Measurements from ENCODE around the gene FHAD1.

Gene FHAD1

DNA sequence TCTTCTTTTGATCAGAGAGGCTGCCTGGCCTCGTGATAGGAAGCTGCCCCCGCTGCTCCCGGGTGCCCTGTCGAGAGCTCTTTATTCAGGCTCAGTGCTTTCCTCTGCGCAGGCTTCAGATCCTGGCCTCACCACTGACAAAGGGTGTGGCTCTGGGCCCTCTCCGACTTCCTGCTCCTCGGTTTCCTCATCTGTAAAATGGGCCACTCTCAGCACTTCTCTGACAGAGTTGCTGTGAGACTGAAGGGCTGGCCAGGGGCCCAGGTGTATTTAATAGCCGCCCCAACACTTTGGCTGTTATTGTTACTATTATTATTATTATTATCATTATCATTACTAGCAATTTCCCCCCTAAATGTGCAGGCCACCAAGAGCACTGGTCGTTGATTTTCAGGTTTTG is 101.6 kb downstream of the FHAD1 start:
- Histone ChIP-seq H2BK12ac (ENCODE audit: low read length) (no peak overlapping the region), H4K8ac (ENCODE audit: low read depth, low read length) (no peak overlapping the region), H2BK15ac (ENCODE audit: low read length) (no peak overlapping the region), H3K27ac (replicated peaks; ENCODE audit: low read length) (no peak overlapping the region), H3K36me3 (replicated peaks in 1 of 2; ENCODE audit: control insufficient read depth in 2 of 2, insufficient read depth in 2 of 2, low read length in 2 of 2) (no peaks in the 10 kb centered on the region), H2BK120ac (ENCODE audit: low read depth, low read length) (no peak overlapping the region), H3K18ac (ENCODE audit: low read length) (no peak overlapping the region), H3K9ac (ENCODE audit: low read depth, low read length, poor library complexity) (no peak overlapping the region), H3K4ac (ENCODE audit: low read length) (no peak overlapping the region), H3K4me3 (ENCODE audit: low read length in 2 of 2) (no peak overlapping the region), H3K9me3 (replicated peaks in 1 of 2; ENCODE audit: control insufficient read depth in 2 of 2, insufficient read depth in 1 of 2, low read depth in 1 of 2, low read length in 2 of 2) (no peaks in the 10 kb centered on the region), H3K79me1 (ENCODE audit: low read depth, low read length) (no peaks in the 10 kb centered on the region), H3K4me2 (ENCODE audit: insufficient read depth, low read length, poor library complexity, severe bottlenecking) (no peak overlapping the region), H3K14ac (ENCODE audit: low read length) (no peak overlapping the region), H3K27me3 (ENCODE audit: control insufficient read depth in 3 of 3, insufficient read depth in 3 of 3, low read depth in 1 of 3, low read length in 3 of 3) (peaks cover 0 to 3% (median 0%) of the 10 kb centered on the region in 3 experiments), H2AFZ (ENCODE audit: low read length) (no peak overlapping the region), H3K23ac (ENCODE audit: low read depth, low read length, poor library complexity) (no peak overlapping the region), H3K4me1 (ENCODE audit: control insufficient read depth in 2 of 2, insufficient read depth in 1 of 2, low read depth in 1 of 2, low read length in 2 of 2) (peaks cover 2 to 7% of the 10 kb centered on the region in 2 donors), H4K91ac (ENCODE audit: low read depth, low read length, poor library complexity) (no peak overlapping the region), H2AK5ac (ENCODE audit: low read depth, low read length) (no peak overlapping the region), H2BK5ac (ENCODE audit: low read length) (no peak overlapping the region)
- no CpG with 5 or more reads among the region's 9 CpGs for WGBS, 2 donors (ENCODE audit: extremely low coverage in 2 of 2, insufficient read length in 2 of 2, insufficient replicate concordance in 1 of 2)
- DNase-seq (ENCODE audit: low spot score) = no peak

DNA sequence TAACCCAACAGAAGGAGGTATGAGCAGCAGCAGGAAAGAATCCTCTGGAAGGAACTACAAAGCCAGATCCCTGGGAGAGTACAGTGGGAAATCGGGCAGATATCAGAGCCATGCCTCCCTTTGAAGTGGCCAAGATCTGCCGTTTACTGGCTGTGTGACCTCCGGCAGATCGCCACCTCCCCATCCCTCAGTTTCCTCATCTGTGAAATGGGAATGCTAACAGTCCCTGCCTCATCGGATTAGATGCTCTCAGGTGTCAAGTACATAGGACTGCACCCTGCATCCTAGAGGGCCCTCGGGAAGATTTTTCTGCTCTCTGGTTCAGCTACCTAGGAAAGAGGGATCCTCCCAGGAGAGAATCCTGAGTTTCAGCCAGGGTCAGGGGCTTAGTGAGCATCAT is 102.1 kb downstream of the FHAD1 start:
- Histone ChIP-seq H2BK120ac (ENCODE audit: low read depth, low read length) (no peak overlapping the region), H3K27me3 (ENCODE audit: control insufficient read depth in 3 of 3, insufficient read depth in 3 of 3, low read depth in 1 of 3, low read length in 3 of 3) (peaks cover 0 to 3% (median 0%) of the 10 kb centered on the region in 3 experiments), H3K18ac (ENCODE audit: low read length) (no peak overlapping the region), H3K36me3 (replicated peaks in 1 of 2; ENCODE audit: control insufficient read depth in 2 of 2, insufficient read depth in 2 of 2, low read length in 2 of 2) (no peaks in the 10 kb centered on the region), H3K4me2 (ENCODE audit: insufficient read depth, low read length, poor library complexity, severe bottlenecking) (no peak overlapping the region), H3K79me1 (ENCODE audit: low read depth, low read length) (no peaks in the 10 kb centered on the region), H3K4ac (ENCODE audit: low read length) (no peak overlapping the region), H3K4me1 (ENCODE audit: control insufficient read depth in 2 of 2, insufficient read depth in 1 of 2, low read depth in 1 of 2, low read length in 2 of 2) (peaks cover 2 to 7% of the 10 kb centered on the region in 2 donors), H2BK15ac (ENCODE audit: low read length) (no peak overlapping the region), H3K9me3 (replicated peaks in 1 of 2; ENCODE audit: control insufficient read depth in 2 of 2, insufficient read depth in 1 of 2, low read depth in 1 of 2, low read length in 2 of 2) (no peaks in the 10 kb centered on the region), H2BK12ac (ENCODE audit: low read length) (no peak overlapping the region), H4K8ac (ENCODE audit: low read depth, low read length) (no peak overlapping the region), H3K4me3 (ENCODE audit: low read length in 2 of 2) (no peak overlapping the region), H2AK5ac (ENCODE audit: low read depth, low read length) (no peak overlapping the region), H3K23ac (ENCODE audit: low read depth, low read length, poor library complexity) (no peak overlapping the region), H4K91ac (ENCODE audit: low read depth, low read length, poor library complexity) (no peak overlapping the region), H2AFZ (ENCODE audit: low read length) (no peak overlapping the region), H3K27ac (replicated peaks; ENCODE audit: low read length) (no peak overlapping the region), H3K9ac (ENCODE audit: low read depth, low read length, poor library complexity) (no peak overlapping the region), H3K14ac (ENCODE audit: low read length) (no peak overlapping the region), H2BK5ac (ENCODE audit: low read length) (no peak overlapping the region)
- no peak for DNase-seq (ENCODE audit: low spot score)
- no CpG with 5 or more reads among the region's 6 CpGs for WGBS, 2 donors (ENCODE audit: extremely low coverage in 2 of 2, insufficient read length in 2 of 2, insufficient replicate concordance in 1 of 2)

DNA sequence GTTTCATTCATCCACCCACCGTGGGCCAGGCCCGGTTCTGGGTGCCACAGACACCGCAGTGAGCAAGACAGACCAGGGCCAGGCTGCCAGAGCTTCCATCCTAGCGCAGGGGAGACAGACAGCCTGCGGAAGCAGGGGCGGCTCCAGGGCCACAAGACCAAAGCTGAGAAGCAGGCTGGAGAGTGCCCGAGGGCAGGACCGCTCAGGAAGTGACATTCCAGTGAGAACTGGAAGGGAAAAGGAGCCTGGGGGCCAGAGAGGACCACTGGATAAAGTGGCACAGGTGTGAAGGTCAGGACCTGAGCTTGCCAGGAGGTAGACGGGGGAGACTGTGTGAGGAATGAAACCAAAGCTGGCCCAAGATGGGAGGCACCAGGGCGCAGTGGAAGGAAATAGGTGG is 103.1 kb downstream of the FHAD1 start:
- no peak for DNase-seq (ENCODE audit: low spot score)
- Histone ChIP-seq H3K9me3 (replicated peaks in 1 of 2; ENCODE audit: control insufficient read depth in 2 of 2, insufficient read depth in 1 of 2, low read depth in 1 of 2, low read length in 2 of 2) (no peaks in the 10 kb centered on the region), H3K36me3 (replicated peaks in 1 of 2; ENCODE audit: control insufficient read depth in 2 of 2, insufficient read depth in 2 of 2, low read length in 2 of 2) (no peaks in the 10 kb centered on the region), H3K4me3 (ENCODE audit: low read length in 2 of 2) (no peak overlapping the region), H3K4me1 (ENCODE audit: control insufficient read depth in 2 of 2, insufficient read depth in 1 of 2, low read depth in 1 of 2, low read length in 2 of 2) (peaks cover 2 to 7% of the 10 kb centered on the region in 2 donors), H3K9ac (ENCODE audit: low read depth, low read length, poor library complexity) (no peak overlapping the region), H3K79me1 (ENCODE audit: low read depth, low read length) (no peaks in the 10 kb centered on the region), H4K8ac (ENCODE audit: low read depth, low read length) (no peak overlapping the region), H3K4me2 (ENCODE audit: insufficient read depth, low read length, poor library complexity, severe bottlenecking) (no peak overlapping the region), H4K91ac (ENCODE audit: low read depth, low read length, poor library complexity) (no peak overlapping the region), H2BK120ac (ENCODE audit: low read depth, low read length) (no peak overlapping the region), H2BK5ac (ENCODE audit: low read length) (no peak overlapping the region), H3K18ac (ENCODE audit: low read length) (no peak overlapping the region), H3K4ac (ENCODE audit: low read length) (no peak overlapping the region), H2BK12ac (ENCODE audit: low read length) (peak overlapping the region; percentile 52), H3K14ac (ENCODE audit: low read length) (no peak overlapping the region), H3K23ac (ENCODE audit: low read depth, low read length, poor library complexity) (no peak overlapping the region), H3K27me3 (ENCODE audit: control insufficient read depth in 3 of 3, insufficient read depth in 3 of 3, low read depth in 1 of 3, low read length in 3 of 3) (peaks cover 0 to 3% (median 0%) of the 10 kb centered on the region in 3 experiments), H3K27ac (replicated peaks; ENCODE audit: low read length) (no peak overlapping the region), H2BK15ac (ENCODE audit: low read length) (peak overlapping the region; percentile 19), H2AFZ (ENCODE audit: low read length) (no peak overlapping the region), H2AK5ac (ENCODE audit: low read depth, low read length) (peak overlapping the region; percentile 15)
- WGBS, 2 donors (ENCODE audit: extremely low coverage in 2 of 2, insufficient read length in 2 of 2, insufficient replicate concordance in 1 of 2) = no CpG with 5 or more reads among the region's 10 CpGs

DNA sequence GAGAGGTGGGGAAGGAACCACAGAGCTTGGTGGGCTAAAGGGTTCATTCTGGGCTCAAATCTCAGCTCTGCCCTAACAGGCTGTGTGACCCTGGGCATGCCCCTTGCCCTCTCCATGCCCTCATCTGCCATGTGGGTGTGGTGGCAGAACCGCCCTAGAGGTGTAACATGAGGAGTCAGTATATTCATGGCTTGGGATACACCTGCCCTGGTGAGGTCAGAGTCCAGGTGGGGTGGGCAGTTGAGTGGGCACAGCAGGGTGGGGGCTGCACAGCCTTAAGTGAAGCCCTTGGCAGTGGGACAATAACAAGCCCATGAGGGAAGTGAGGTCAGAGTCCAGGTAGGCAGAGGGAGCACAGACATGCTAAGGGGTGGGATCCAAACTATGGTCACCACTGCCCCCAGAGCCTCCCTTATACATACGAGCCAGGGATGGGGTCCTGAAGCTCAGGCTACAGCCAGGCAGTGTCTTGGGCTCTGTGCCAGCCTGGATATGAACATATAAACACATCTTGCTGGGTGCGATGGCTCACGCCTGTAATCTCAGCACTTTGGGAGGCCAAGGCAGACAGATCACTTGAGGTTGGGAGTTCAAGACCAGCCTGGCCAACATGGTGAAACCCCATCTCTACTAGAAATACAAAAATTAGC is 103.7 kb downstream of the FHAD1 start:
- no peak for DNase-seq (ENCODE audit: low spot score)
- H3K9me3 ChIP-seq (replicated peaks in 1 of 2; ENCODE audit: control insufficient read depth in 2 of 2, insufficient read depth in 1 of 2, low read depth in 1 of 2, low read length in 2 of 2) = no peaks in the 10 kb centered on the region

More for the DNA sequence above, 103.7 kb downstream of the FHAD1 start:
- Histone ChIP-seq H3K18ac (ENCODE audit: low read length) (peak overlapping the region; percentile 11), H2BK15ac (ENCODE audit: low read length) (peak overlapping the region; percentile 19), H4K8ac (ENCODE audit: low read depth, low read length) (no peak overlapping the region), H2BK12ac (ENCODE audit: low read length) (no peak overlapping the region), H3K79me1 (ENCODE audit: low read depth, low read length) (no peaks in the 10 kb centered on the region), H2BK120ac (ENCODE audit: low read depth, low read length) (no peak overlapping the region), H2AK5ac (ENCODE audit: low read depth, low read length) (peak overlapping the region; percentile 15), H3K23ac (ENCODE audit: low read depth, low read length, poor library complexity) (no peak overlapping the region), H3K36me3 (replicated peaks in 1 of 2; ENCODE audit: control insufficient read depth in 2 of 2, insufficient read depth in 2 of 2, low read length in 2 of 2) (no peaks in the 10 kb centered on the region), H3K4me1 (ENCODE audit: control insufficient read depth in 2 of 2, insufficient read depth in 1 of 2, low read depth in 1 of 2, low read length in 2 of 2) (peaks cover 2 to 7% of the 10 kb centered on the region in 2 donors), H2AFZ (ENCODE audit: low read length) (no peak overlapping the region), H4K91ac (ENCODE audit: low read depth, low read length, poor library complexity) (no peak overlapping the region), H3K4me2 (ENCODE audit: insufficient read depth, low read length, poor library complexity, severe bottlenecking) (no peak overlapping the region), H3K4me3 (ENCODE audit: low read length in 2 of 2) (no peak overlapping the region), H3K14ac (ENCODE audit: low read length) (no peak overlapping the region), H3K9ac (ENCODE audit: low read depth, low read length, poor library complexity) (no peak overlapping the region), H3K4ac (ENCODE audit: low read length) (no peak overlapping the region), H2BK5ac (ENCODE audit: low read length) (no peak overlapping the region), H3K27me3 (ENCODE audit: control insufficient read depth in 3 of 3, insufficient read depth in 3 of 3, low read depth in 1 of 3, low read length in 3 of 3) (peaks cover 0 to 3% (median 0%) of the 10 kb centered on the region in 3 experiments), H3K27ac (replicated peaks; ENCODE audit: low read length) (no peak overlapping the region)
- WGBS, 2 donors (ENCODE audit: extremely low coverage in 2 of 2, insufficient read length in 2 of 2, insufficient replicate concordance in 1 of 2) = no CpG with 5 or more reads among the region's 4 CpGs
